ENCODE measurements around the gene RBBP4. TPM values are rescaled to one million over a fixed set of nuclear protein-coding genes. Genes with fewer than 3 reads are reported as not detected.
"Not testable (repeated sequence)": the region's sequence is repeated elsewhere in the genome, so short reads cannot be mapped to it uniquely, and the experiment has no call there.

The RBBP4 gene
- polyA plus RNA-seq, 1 donor: 149 TPM

- DNase-seq: no peak
Observed at GRCh38 chr1:32695098-32695904, 44.3 kb downstream of the RBBP4 start.

- DNase-seq: no peak
Observed at GRCh38 chr1:32696041-32696440, 45.0 kb downstream of the RBBP4 start.

- not testable (repeated sequence) for DNase-seq
Observed at GRCh38 chr1:32696996-32697395, 46.0 kb downstream of the RBBP4 start.

- DNase-seq: no peak
Observed at GRCh38 chr1:32701421-32701911, 50.5 kb downstream of the RBBP4 start.

GRCh38 chr1:32701951-32702598 lies 51.1 kb downstream of the RBBP4 start:
- no peak for DNase-seq

GRCh38 chr1:32702599-32703478 lies 51.8 kb downstream of the RBBP4 start, which contains the start of gene SYNC:
TSS of gene SYNC (minus strand) at chr1:32702770. CDS start at chr1:32702660, 110 bp downstream.
- no peak for DNase-seq

GRCh38 chr1:32703479-32704291 lies 52.7 kb downstream of the RBBP4 start:
- peak; percentile 51 for DNase-seq

- no peak for DNase-seq
Observed at GRCh38 chr1:32705516-32705915, 54.5 kb downstream of the RBBP4 start.

- no peak for DNase-seq
Observed at GRCh38 chr1:32706491-32706890, 55.5 kb downstream of the RBBP4 start.

GRCh38 chr1:32709075-32709474 lies 58.1 kb downstream of the RBBP4 start:
- DNase-seq: no peak

GRCh38 chr1:32709476-32709875 lies 58.5 kb downstream of the RBBP4 start:
- no peak for DNase-seq

- DNase-seq: not testable (repeated sequence)
Observed at GRCh38 chr1:32711221-32711620, 60.2 kb downstream of the RBBP4 start.

- no peak for DNase-seq
Observed at GRCh38 chr1:32713081-32713480, 62.1 kb downstream of the RBBP4 start.

GRCh38 chr1:32714277-32714676 lies 63.3 kb downstream of the RBBP4 start:
- DNase-seq: no peak

GRCh38 chr1:32715901-32716311 lies 64.9 kb downstream of the RBBP4 start:
- DNase-seq: no peak

- DNase-seq: no peak
Observed at GRCh38 chr1:32716312-32717148, 65.5 kb downstream of the RBBP4 start.

GRCh38 chr1:32717503-32717902 lies 66.5 kb downstream of the RBBP4 start:
- DNase-seq: no peak

- no peak for DNase-seq
Observed at GRCh38 chr1:32718036-32718435, 67.0 kb downstream of the RBBP4 start.

GRCh38 chr1:32718527-32718926 lies 67.5 kb downstream of the RBBP4 start:
- DNase-seq: no peak

GRCh38 chr1:32719681-32720275 lies 68.8 kb downstream of the RBBP4 start:
- no peak for DNase-seq

Measured in hindlimb muscle (tissue), 1 donor.